Lower leg skin (tissue), 3 donors: ENCODE results near the gene TNNT2.

ENCODE experiments used
- POLR2A ChIP-seq, 2 donors: fragments of 450-650 bp; IDR thresholded peaks; one replicate each; pipeline ENCODE4 v1.6.1; 2016 to 2017; ENCODE audit warnings: antibody characterized with exemption in 2 of 2, mild to moderate bottlenecking in 1 of 2, moderate library complexity in 1 of 2
- TF ChIP-seq, protein P1 (sequence below), 3 donors: fragments of 450-650 bp; IDR thresholded peaks; one replicate each; pipeline ENCODE4 v1.5.1; 2016; ENCODE audit warnings: antibody characterized with exemption in 3 of 3, mild to moderate bottlenecking in 3 of 3, moderate library complexity in 2 of 3

GRCh38 chr1:201393076-201393475 lies 15.6 kb upstream of the TNNT2 start:
- TF ChIP-seq, protein P1, sequence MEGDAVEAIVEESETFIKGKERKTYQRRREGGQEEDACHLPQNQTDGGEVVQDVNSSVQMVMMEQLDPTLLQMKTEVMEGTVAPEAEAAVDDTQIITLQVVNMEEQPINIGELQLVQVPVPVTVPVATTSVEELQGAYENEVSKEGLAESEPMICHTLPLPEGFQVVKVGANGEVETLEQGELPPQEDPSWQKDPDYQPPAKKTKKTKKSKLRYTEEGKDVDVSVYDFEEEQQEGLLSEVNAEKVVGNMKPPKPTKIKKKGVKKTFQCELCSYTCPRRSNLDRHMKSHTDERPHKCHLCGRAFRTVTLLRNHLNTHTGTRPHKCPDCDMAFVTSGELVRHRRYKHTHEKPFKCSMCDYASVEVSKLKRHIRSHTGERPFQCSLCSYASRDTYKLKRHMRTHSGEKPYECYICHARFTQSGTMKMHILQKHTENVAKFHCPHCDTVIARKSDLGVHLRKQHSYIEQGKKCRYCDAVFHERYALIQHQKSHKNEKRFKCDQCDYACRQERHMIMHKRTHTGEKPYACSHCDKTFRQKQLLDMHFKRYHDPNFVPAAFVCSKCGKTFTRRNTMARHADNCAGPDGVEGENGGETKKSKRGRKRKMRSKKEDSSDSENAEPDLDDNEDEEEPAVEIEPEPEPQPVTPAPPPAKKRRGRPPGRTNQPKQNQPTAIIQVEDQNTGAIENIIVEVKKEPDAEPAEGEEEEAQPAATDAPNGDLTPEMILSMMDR (IDR thresholded peaks at IDR 0.05): no peak
- TF ChIP-seq POLR2A (IDR thresholded peaks at IDR 0.05): no peak
